HFF-Myc (cell line): ENCODE data around the gene PRKCI.
"Not testable (repeated sequence)": the region's sequence is repeated elsewhere in the genome, so short reads cannot be mapped to it uniquely, and the experiment has no call there.

Source experiments
- DNase-seq: peaks from one replicate; pipeline ENCODE4 v3.0.0-alpha.2; 2011; ENCODE audit warnings: low read depth; ENCODE audit errors: extremely low read depth
- H3K4me3 ChIP-seq: replicated peaks from 2 replicates; pipeline ENCODE4 v1.5.1; 2011; ENCODE audit warnings: low read depth, mild to moderate bottlenecking, control low read depth, low read length
- TF ChIP-seq, protein P1 (sequence below): IDR thresholded peaks from 2 replicates; pipeline ENCODE4 v1.5.1; 2012; ENCODE audit warnings: mild to moderate bottlenecking, low read depth, low read length, control low read depth; ENCODE audit errors: missing control alignments

Gene PRKCI

DNA sequence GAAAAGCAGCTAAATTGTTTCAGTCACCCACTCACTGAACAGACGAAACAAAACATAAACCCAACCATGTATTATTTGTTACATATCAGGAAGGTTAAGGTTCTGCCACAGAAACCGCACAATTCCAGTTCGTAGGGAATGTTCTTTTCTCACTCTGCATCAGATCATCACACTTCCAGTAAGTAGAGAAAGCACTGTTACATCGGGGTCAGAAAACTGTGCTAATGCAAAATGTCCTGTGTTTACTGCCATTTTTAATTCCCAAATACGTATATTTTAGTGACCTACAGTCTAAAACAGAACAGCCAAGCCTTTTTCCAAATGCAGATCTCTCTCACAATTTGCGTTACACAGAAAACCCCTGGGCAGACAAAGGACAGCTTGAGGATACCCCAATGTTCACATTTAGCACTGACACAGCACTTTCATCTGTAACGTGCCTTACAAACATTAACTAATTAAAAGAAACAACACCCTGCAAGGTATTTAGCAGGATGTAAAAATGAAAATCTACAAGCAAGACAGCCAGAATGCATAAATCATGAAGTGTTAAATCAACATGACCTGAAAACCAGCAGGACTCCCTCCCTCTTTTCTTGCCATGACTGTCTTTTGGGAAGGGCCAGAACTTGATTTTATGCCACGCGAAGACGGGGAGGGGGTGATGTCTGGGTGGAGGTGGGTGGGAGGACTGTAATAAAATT lies 100.5 kb downstream of the PRKCI start:
- no peak for DNase-seq

DNA sequence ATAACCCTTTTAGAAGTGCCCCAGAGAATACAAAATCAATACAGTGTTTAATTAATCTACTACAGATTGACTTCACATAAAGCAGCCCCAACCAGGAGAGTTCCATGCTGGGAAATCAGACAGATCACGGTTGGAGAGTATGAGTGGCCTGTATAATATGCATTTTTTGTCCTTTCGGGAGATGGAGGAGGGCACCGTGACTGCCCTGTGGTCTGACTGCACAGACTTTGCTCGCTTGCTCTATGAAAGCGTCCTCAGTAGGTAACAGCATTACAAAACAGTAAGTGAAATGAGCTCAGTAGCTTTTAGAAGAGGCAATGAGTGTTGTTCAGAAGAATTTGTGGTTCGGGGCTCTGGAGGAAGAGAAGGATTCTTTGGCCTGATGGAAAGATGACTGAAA lies 101.1 kb downstream of the PRKCI start:
- no peak overlapping the region for H3K4me3 ChIP-seq
- no peak for DNase-seq
- TF ChIP-seq, protein P1, sequence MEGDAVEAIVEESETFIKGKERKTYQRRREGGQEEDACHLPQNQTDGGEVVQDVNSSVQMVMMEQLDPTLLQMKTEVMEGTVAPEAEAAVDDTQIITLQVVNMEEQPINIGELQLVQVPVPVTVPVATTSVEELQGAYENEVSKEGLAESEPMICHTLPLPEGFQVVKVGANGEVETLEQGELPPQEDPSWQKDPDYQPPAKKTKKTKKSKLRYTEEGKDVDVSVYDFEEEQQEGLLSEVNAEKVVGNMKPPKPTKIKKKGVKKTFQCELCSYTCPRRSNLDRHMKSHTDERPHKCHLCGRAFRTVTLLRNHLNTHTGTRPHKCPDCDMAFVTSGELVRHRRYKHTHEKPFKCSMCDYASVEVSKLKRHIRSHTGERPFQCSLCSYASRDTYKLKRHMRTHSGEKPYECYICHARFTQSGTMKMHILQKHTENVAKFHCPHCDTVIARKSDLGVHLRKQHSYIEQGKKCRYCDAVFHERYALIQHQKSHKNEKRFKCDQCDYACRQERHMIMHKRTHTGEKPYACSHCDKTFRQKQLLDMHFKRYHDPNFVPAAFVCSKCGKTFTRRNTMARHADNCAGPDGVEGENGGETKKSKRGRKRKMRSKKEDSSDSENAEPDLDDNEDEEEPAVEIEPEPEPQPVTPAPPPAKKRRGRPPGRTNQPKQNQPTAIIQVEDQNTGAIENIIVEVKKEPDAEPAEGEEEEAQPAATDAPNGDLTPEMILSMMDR, result no peak

More for the DNA sequence above, 100.5 kb downstream of the PRKCI start:
- no peak overlapping the region for H3K4me3 ChIP-seq
- TF ChIP-seq, protein P1, result no peak

DNA sequence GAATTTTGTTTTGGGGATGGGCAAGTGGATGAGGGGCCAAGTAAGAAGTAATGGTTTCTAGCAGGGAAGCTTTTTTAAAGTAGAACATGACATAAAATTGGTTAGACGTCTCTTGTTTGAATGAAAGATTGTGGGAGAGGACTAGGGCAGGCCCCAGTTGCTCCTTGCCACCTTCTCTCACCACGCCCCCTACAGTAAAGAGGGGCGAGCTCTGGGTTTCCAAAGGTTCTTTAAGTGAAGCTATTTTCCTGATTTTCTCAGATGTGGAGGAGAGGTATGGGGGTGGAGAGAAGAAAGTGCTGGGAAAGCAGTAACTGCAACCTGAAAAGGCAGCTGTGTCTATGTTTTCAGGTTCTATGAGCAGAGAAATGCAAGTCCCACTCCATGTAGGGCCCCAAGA lies 102.7 kb downstream of the PRKCI start:
- TF ChIP-seq, protein P1, result no peak
- no peak for DNase-seq
- no peak overlapping the region for H3K4me3 ChIP-seq

DNA sequence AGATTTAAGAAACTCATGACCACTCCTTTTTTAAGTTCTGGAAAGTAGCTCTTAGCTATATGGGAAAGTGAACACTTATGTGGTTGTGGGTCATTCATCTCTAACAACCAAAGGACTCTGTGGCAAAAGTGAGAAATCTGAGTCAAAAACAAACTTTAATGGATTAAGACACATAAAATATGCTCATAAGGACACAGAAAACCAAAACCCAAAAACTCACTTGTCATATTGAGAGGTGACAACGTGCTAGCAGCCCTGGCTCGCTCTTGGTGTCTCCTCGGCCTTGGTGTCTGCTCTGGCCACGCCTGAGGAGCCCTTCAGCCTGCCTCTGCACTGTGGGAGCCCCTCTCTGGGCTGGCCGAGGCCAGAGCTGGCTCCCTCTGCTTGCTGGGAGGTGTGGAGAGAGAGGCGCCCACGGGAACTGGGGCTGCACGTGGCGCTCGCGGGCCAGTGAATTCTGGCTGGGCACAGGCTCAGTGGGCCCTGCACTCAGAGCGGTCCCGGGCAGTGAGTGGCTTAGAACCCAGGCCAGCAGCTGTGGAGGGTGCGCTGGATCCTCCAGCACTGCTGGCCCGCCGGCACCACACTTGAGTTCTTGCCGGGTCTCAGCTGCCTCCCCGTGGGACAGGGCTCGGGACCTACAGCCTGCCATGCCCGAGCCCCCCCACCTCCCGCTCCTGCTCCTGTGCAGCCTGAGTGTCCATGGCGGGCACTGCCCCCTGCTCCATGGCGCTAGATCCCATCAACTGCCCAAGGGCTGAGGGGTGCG lies 105.0 kb downstream of the PRKCI start:
- no peak overlapping the region for H3K4me3 ChIP-seq
- TF ChIP-seq, protein P1, result no peak
- no peak for DNase-seq

DNA sequence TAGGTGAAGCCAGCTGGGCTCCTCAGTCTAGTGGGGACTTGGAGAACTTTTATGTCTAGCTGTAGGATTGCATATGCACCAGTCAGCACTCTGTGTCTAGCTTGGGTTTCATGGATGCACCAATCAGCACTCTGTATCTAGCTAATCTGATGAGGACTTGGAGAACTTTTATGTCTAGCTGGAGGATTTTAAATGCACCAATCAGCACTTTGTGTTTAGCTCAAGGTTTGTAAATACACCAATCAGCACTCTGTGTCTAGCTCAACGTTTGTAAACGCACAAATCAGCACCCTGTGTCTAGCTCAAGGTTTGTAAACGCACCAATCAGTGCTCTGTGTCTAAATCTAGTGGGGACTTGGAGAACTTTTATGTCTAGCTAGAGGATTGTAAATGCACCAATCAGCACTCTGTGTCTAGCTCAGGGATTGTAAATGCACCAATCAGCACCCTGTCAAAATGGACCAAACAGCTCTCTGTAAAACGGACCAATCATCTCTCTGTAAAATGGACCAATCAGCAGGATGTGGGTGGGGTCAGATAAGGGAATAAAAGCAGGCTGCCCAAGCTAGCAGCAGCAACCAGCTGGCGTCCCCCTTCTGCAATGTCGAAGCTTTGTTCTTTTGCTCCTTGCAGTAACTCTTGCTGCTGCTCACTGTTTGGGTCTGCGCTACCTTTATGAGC lies 105.8 kb downstream of the PRKCI start:
- not testable (repeated sequence) for H3K4me3 ChIP-seq, DNase-seq

DNA sequence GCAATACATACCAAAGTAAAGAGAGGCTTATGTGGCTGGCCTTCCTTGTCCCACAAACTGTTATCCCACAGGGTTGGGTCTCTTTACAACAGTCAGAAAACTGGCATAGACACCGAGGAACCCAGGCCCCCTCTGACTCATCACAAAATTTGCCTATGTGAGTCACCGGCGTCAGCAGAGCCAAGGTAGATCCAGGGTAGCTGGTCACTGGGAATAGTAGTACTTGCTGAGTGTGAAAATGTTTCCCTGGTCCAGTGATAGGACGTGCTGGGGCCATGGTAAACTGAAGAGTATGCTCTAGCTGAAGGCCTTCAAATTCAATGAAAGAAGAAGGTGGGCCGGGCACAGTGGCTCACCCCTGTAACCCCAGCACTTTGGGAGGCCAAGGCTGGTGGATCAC lies 108.1 kb downstream of the PRKCI start:
- H3K4me3 ChIP-seq, result no peak overlapping the region
- TF ChIP-seq, protein P1, result no peak
- DNase-seq, result peak; percentile 10

DNA sequence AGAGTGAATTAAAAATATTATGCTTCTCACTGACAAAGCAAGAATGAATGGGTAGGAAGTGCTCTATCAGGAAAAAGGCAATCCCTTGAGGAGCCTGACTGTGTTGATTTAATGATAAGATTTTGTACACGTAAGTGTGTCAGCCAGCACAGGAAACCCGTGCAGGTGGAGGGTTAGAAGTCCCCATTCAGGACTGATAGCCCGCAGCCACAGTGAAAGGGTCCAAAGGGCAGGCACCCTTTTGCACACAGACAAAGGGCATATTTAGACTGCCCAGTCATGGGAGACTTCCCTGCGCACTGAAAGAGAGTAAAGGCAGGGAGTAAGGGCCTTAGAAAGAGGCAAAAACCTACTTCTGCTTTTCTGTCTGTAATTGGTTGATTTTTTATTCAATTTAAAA lies 108.9 kb downstream of the PRKCI start:
- DNase-seq, result no peak
- no peak overlapping the region for H3K4me3 ChIP-seq
- TF ChIP-seq, protein P1, result no peak
